Ramos (cell line): ENCODE results near the gene TRIM29.
"Not testable (repeated sequence)": the region's sequence is repeated elsewhere in the genome, so short reads cannot be mapped to it uniquely, and the experiment has no call there.

Experiments used
- in situ Hi-C: fragments of 300-500 bp; cut with MboI; formaldehyde crosslinking; loops from one replicate; pipeline ENCODE4 v1.14.3; 2022; ENCODE audit warnings: low sequenced_read_pairs; ENCODE audit not compliant: unreplicated experiment

TRIM29 gene

GRCh38 chr11:120137611-120138521, at the start of gene TRIM29:
TSS of gene TRIM29 (minus strand) at chr11:120138113. CDS start at chr11:120138031, 82 bp downstream.
- in situ Hi-C loops, result no loop called here

DNA sequence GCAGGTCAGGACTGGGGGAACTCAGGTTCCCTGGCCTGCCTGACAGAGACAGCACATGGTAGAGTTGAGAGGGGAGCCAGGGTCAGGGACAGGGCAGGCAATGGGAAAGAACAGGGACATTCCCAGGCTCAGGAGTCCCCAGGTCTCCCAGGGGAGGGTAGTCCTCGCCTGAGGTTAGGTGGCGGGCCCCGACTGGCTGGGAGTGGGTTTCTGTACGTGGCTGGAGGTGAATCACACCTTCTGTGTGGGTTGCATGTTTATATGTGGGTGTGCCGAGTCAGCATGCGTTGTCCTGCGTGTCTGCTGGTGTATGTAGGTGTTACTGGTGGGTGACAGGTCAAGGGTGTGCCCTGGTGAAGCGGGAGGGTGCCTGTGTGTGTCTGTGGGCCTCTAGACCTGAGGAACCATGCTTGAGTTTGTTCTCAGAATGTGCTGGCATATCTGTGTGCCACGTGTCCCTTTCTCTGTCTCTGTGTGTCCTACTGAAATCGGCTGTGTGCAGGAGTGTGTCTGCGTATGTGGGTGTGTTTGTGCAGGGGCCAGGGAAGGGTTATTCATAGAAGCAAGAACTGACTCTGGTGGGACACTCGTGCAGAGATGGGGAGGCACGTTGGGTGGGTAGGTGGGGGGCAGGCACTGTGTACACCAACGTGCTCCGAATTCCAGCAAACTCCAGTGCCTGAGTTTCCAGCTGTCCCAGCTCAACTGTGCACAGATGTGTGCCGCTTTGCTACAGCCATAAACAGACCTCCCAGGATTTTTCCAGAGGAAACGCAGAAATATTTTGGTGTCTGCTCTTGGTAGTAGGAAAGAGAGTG, 49.1 kb upstream of the TRIM29 start:
- in situ Hi-C loops, result no loop called here

GRCh38 chr11:120186456-120186773, 48.5 kb upstream of the TRIM29 start:
- in situ Hi-C loops, result no loop called here

- in situ Hi-C loops, result no loop called here
Observed at GRCh38 chr11:120185706-120186455, 48.0 kb upstream of the TRIM29 start.

- in situ Hi-C loops, result no loop called here
Observed at GRCh38 chr11:120184946-120185705, 47.2 kb upstream of the TRIM29 start.

- in situ Hi-C loops, result no loop called here
Observed at GRCh38 chr11:120184371-120184945, 46.5 kb upstream of the TRIM29 start.

- in situ Hi-C loops, result no loop called here
Observed at GRCh38 chr11:120183701-120184141, 45.8 kb upstream of the TRIM29 start.

DNA sequence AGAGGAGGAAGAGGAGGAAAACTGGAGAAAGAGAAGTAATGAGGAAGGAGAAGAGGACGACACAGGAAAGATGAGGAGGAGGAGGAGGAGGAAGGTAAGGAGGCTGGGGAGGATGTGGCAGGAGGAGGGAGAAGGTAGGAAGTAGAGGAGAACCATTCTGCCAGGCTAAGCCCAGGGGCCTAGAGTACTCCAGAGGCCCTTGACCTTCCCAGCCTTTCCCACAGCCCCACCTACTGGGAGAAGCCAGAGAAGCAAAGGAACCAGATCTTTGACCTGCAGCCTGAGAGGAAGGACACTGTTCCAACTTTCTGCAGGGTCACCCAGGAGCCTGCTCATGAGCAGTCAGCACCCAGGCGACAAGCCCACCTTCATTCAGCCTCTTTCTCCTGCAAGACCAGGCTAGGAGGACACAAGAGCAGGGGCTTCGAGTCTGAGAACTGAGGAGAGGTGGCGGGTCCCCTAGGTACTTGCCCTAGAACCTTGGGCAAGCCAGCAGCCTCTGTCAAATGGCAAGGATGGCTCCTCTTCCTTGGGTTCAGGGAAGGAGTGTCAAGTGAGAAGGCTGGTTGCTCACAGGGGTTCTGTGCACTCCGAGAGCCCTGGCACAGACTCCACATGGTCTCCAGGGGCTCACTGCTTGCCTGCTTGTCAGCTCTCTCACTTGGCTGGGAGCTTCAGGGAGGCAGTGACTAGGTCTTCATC, 45.0 kb upstream of the TRIM29 start:
- in situ Hi-C loops, result no loop called here

DNA sequence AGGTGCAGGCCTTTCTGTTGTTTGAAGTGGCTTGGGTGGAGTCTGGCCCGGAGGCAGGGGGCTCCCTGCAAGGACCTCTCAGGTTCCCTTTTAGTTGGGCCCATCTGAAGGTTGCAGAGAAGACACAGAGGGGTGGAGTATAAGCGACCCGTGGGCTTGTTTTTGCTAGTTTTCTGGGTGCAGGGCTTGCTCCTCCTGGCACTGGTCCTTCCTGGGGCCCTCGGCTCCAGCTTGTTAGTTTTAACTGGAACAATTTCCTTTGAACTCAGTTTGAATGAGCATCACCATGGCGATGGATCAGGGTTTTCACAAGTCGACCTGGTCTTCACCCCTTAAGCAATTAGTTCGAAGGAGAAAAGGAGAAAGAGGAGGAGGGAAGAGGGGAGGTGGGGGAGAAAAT, 44.5 kb upstream of the TRIM29 start:
- in situ Hi-C loops, result no loop called here

- in situ Hi-C loops, result no loop called here
Observed at GRCh38 chr11:120181376-120181975, 43.6 kb upstream of the TRIM29 start.

- in situ Hi-C loops, result no loop called here
Observed at GRCh38 chr11:120180551-120181232, 42.8 kb upstream of the TRIM29 start.

- in situ Hi-C loops, result not testable (repeated sequence)
Observed at GRCh38 chr11:120180063-120180462, 42.1 kb upstream of the TRIM29 start.

DNA sequence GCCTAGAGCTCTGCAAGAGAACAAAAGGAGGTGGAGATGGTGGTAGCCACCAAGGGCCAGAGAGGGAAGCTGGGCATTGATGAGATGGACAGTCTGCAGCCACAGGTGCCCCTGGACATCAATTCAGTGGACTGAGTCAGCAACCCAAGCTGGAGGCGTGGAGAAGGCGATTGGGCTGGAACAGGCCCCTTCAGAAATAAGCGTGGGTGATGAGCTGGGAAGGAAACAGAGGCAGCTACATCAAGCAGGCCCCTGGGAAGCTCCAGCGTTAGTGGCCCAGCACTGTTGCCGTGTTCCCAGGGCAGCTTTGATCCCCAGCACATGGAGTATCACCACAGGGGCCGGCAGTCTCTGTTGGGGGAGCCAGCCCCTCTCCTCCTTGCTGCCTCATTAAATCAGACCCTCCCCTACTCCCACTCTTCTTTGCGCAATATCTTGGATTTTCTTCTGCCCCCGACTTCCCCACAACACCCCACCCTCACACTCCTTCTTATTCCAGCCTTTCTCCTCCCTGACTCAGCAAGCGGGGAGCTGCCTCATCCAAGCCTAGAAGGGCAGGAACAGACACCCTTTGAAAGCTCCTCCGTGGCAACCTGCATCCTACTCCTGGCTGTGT, 41.3 kb upstream of the TRIM29 start:
- in situ Hi-C loops, result no loop called here

DNA sequence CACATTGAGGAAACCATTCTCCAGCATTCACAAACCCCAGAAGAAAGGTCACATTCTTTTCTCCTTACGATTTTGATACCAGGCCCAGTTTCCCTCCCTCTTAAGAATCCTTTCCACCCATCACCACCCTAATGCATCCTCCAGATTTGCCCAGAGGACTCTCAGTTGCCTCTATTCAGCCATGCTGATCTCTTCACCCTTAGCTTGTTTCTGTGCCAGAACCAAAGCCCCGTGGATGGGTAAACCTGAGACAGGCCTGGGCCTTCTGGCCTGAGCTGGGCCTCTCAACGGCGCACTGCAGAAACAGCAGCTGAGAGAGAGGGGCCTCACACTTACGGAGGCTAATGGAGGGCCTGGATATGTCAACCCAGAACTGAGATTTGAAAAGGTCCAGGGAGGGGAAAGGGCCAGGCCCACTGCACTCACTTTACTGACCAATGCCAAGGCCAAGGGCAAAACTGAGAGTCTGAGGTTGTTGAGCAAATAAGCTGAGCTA, 40.7 kb upstream of the TRIM29 start:
- in situ Hi-C loops, result no loop called here

- in situ Hi-C loops, result no loop called here
Observed at GRCh38 chr11:120174866-120175265, 37.0 kb upstream of the TRIM29 start.

- in situ Hi-C loops, result no loop called here
Observed at GRCh38 chr11:120173807-120174206, 35.9 kb upstream of the TRIM29 start.

DNA sequence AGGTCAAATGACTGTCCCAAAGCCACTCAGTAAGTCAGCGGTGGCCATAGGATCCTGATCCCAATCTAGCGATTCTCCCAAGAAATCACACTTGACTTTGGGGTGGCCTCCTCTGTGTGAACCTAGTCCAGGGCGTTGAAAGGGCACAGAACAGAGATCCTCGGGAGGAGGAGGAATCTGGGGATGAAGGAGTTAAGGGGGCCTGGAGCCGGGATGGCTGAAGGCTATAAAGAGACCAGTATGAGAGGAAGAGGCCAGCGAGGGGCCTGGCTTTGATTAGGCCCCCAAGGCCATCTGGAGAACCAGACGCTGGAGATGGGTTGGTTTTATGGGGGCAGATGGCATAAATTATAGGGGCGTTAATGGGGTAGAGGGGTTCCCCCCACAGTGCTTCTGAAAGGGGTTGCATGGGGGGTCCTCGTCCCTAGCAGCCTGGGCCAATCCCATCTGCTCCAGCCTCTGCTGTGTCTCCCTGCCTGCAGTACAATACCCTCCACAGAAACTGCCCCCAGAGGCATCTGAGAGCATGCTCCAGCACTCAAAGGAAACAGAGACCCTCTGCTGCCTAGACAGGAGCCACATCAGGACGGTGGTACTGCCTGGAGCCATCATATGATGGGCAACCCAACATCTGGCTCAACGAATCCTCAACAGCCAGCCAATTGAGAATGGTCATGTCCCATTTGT, 35.2 kb upstream of the TRIM29 start:
- in situ Hi-C loops, result no loop called here
